ENCODE results near the gene HLA-DRA.

HLA-DRA gene
- total RNA-seq, result 2.8 to 15.5 (median 11.7) reads per million in 4 donors

DNA sequence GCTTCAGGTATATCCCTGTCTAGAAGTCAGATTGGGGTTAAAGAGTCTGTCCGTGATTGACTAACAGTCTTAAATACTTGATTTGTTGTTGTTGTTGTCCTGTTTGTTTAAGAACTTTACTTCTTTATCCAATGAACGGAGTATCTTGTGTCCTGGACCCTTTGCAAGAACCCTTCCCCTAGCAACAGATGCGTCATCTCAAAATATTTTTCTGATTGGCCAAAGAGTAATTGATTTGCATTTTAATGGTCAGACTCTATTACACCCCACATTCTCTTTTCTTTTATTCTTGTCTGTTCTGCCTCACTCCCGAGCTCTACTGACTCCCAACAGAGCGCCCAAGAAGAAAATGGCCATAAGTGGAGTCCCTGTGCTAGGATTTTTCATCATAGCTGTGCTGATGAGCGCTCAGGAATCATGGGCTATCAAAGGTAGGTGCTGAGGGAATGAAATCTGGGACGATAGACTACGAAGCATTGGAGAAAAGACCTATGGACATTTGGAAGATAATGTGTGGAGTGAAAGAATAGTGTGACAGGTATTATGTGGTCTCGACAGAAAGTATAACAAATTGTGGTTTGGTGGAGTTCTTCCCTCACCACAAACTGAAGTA, at the start of gene HLA-DRA:
TSS of gene HLA-DRA (plus strand) at position 286 of the 613 bp plus-strand sequence. CDS start at position 350, 64 bp downstream.
- peak in 3 of 5 donors; percentile 19 to 91 (median 33) for DNase-seq

DNA sequence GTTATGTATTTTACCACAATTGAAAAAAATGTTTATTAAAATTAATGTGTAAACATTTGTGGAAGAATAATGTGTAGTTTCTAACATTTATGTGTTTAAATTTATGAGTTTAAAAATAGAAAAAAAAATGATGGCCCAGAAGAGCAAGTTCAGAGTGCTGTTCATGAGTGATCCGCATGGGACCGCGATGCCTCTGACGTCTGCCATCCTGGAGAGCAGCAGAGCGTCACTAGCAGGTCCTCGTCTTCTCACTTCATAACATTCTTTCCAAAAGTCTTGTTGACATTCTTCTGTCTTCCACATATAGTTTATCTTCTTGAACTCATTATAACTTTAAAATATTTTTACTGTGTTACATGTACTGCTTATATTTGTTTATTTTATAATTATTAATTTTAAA, 48.2 kb upstream of the HLA-DRA start:
- DNase-seq, result no peak

DNA sequence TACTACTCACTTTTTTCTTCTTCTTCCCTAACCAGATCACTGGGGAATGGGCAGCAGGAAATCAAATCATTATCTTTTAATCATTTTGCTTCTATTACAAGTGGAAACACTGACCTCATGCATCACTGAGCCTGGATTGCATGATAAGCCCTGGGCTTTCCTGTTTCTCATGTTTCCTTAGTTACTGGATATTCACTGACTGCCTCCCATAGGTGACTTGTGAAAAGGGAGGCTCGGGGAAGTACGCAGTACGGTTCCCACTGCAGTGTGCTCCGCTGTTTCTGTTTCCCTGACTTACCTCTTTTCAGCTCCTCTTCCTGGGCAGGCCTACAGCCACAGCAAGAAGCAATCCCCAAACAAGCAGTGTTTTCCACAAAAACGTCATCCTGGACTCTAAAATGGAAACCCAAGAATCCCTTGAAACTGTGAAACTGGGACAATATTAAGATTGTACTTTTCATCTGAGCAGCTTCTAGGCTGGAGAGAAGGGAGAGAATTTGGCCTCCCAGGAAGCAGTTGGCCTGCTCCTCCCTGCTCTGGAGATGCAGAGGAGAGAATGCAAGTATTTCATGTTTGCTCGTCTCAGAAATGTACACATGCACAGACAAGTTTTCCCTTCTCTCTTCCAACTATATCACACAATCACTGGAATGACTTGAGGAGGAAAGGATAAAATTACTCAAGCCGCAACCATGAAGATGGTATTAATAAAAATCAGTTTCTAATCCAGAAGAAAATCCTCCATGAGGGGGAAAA, 45.8 kb upstream of the HLA-DRA start:
- DNase-seq, result no peak

DNA sequence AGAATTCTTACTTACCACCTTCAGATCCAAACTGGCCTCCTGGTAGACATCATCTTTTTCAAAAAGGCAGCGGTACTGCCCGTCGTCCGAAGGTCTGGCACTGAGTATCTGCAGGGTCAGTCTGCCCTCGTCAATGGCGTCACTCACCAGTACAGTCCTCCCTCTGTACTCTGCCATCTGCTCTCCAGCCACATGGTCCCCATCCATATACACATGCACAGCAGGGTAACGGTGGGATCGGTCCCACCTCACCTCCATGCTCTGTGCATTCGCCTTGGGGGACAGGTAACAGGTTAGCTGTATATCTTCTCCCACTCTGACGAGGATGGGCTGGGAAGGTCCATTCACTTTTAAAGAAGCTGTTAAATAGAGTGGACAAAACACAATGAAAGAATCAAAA, 43.7 kb upstream of the HLA-DRA start:
- DNase-seq, result no peak

DNA sequence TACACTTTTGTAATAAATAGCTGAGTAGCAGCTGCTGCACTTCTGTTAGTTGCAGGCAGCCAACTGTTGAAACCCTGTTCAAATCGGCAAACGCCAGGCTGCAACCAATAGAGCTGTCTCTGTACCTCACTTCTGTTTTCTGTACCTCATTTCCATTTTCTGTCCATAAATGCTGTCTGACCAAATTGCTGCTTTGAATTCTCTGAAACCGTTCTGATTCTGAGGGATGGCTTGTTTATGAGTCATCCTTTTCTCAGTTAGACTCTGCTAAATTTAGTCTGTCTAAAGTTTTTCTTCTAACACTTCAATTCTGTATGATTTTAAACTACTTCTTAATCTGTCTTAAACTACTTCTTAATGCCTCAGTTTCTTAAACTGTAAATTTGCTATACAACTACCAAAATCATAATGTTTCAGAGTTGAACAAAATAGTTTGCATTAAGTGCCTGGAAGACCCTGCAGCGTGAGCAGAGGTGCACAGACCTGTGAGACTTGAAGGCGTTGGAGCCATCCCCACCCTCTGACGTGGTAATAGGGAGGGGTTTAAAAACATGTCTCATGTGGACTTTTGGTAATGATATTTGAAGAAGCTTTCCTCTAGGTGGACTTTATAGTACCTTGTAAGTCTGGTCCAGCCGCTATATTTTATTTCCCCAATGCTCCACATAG, 42.3 kb upstream of the HLA-DRA start:
- peak in 1 of 5 donors; percentile 39 for DNase-seq

DNA sequence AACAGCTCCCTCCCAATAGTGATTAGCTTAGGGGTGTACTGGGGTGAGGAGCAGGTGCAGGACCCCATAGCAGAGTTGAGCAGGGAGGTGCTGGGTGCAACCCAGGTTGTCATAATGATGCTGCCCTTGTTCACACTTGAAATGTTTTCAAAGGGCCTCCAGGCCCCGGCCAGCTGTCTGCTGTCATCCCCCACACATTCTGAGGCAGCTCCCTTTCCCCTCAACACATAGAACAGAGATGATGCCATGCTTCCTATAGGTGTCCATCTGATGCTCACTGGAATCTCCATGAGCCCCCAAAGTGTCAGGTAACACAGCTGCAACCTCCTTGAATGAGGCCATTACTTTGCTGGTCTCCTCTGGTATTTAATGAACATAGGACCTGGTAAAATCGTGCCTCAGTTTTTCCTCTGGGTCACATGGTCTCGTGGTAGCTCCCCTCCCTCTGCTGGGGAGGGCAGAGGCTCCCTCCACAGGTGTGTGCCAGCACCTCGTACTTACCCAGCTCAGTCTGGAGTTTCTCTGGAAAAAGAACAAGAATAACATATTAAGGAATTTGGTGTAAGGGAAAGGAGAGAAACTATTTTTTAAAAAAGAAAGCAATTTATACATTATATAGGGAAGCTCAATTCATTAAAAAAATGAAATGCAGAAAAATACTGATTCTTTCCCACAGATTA, 38.3 kb upstream of the HLA-DRA start:
- DNase-seq, result no peak

DNA sequence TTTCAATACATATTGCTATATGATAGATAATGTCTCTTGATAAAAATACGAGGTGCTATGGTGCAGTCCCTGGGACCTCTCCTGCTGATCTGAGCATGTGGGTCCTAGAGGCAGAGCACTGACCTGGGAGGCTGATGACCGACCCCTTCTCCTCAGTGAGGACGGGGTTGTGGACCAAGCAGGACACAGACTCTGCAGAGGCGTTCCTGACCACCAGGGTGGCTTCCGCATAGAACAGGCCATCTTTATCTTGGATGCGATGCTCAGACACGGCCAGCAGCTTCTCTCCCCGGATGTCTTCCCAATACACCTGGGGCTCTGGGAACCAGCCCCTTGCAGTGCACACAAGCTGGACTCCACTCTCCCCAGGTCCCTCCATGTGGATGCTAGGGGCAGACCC, 36.9 kb upstream of the HLA-DRA start:
- no peak for DNase-seq

DNA sequence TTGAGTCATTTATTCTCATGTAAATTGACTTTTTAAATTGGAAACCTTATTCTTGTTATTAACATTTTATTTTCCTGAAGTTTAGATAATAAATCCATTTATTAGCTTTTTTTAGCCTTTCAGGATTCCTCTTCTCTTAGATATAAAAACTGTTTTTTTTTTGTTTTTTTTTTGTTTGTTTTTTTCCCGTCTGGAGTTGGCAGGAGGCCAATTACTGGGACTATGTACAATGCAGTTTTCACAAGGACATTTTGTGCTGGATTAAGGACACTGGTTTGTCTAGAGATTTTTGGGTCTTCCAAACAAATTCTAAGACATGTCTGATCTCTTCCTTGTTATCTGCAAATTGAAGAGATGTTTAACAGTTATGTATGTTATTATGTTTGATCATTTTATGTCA, 34.0 kb upstream of the HLA-DRA start:
- no peak for DNase-seq

DNA sequence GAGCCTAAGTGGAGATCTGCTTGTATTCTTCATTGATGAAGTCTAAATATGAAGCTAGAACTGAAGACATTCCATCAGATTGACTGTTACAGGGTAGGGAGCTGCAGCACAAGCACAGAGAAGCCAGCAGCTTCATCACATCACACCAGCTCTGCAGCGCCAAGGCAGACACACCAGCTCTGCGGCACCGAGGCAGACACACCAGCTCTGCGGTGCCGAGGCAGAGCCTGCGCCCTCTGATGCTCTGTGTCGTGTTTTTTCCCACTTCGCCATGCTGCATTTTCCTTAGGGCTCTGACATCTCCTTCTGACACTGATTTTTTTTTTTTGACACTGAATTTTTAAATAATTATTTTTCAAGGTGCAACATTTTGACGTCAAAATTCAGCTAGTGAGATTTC, 33.5 kb upstream of the HLA-DRA start:
- DNase-seq, result no peak

DNA sequence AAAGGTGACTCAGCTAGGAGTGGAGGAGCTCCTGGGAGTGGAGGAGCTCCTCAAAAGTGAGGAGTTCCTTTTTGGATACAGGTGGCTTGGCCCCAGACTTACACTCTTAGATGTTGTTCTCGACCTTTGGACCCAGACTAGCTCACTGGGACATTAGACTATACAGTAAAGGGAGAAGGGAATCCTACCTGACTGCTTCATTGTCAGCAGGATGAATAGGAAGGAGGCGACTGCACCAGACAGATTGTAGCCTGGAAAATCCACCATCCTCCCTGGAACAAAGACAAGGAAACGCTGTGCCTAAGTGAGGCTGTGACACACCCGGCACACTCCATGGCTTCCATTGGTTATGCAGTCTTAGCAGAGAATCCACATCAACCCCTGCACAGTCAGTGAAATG, 32.8 kb upstream of the HLA-DRA start, which contains the start of gene BTNL2:
TSS of gene BTNL2 (minus strand) at position 325 of the 400 bp plus-strand sequence. CDS start at position 267, 58 bp downstream.
- no peak for DNase-seq

DNA sequence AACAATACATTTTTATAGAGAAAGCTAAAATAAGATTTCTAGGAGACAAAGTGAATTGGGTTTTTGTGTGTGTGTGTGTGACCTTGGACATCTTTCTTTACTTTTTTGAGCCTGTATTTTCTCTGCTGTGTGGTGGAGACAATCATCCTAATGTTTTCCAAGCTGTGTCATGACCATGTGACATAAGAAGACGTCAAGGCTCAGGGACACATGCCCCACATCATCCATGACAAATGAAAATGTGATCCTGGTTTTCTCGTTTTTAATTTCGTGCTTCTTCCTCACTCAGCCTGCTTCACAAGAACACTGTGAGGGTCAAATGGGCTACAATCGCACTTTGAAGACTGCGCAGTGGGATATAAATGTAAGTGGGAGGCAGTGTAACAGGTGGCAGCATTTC, 28.8 kb upstream of the HLA-DRA start:
- no peak for DNase-seq

DNA sequence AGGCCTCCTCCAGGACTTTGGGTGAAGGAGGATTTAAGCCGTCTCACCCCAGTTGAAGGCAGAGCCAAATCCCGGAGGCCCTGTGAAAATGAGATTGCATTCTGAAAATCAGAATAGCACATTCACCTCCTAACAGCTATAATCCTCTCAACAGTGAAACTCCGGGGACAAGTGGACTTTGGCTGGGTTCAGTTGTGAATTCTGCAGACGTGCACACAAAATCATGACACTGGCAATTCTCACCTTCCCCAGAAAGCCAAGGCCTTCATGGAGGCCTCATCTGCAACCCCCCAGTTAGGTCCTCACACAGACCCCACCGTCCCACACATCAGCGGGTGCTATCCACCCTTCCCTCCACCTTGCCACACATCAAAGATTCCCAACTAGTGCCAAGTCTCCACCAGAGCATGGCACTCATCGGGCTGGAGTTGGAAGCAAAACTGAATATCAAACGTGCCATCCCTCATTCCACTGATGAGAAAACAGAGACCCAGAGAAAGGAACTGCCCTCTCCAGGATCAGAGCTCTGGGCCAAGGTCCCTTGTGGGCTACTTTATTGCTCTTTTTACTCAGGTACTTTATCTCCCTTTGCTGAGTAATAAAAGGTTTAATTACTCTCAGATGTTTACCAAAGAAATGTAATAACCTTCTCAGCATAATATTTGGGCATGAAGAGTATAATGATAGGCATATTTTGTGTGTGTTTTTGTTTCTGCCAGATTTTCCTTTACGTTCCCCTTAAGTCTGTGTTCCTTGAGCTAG, 27.9 kb upstream of the HLA-DRA start:
- DNase-seq, result no peak

DNA sequence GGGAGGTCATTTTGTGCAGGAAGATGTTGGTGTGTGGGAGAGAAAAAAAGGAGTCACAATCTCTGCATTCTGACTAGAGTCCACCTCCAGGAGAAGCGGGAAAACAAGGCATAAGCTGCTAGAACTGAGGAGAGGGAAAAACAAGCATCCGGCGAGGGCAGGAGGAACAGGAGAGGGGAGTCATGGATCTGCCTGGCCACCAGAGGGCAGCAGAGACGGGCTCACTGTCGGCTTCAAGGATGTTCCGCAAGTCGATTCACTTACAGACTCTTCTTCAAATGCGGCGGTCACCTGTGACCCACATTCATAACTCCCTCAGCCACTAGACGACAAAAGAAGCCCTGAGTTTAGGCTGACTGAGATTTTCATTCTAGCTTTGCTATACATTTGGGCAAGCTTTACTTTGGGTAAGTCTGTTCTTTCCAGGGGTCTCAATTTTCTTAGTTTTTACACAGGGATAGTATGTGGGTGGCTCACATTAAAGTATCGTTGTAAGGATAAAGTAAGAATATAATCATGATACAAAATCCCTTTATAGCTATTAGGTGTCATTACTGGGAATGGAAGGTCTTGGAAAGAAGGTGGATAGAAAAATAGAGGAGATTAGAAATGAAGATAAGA, 26.1 kb upstream of the HLA-DRA start:
- peak; percentile 62 to 83 (median 72) for DNase-seq

DNA sequence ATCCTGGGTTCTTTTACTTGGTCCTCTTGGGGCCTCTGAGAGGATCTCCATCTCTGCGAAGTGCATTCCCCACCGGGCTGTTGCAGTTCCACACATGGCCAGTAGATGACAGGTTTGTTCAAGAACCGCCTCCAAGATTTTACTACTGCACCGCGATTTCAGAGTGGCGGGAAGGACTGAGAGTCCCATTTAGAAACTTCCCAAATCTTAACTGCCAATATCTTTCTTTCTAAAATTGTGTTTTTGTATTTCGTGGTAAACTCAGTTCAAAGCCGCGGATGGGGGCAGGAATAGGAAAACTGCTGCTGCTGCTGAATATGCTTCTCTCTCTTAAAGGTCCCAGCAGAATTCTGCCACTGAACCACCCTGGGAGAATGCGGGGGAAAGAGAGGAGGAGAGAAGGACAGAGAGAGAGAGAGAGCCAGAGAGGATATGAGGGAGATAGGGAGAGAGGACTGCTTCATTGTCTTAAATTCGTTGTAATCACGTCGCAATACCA, 24.1 kb upstream of the HLA-DRA start:
- peak; percentile 42 to 72 (median 57) for DNase-seq

DNA sequence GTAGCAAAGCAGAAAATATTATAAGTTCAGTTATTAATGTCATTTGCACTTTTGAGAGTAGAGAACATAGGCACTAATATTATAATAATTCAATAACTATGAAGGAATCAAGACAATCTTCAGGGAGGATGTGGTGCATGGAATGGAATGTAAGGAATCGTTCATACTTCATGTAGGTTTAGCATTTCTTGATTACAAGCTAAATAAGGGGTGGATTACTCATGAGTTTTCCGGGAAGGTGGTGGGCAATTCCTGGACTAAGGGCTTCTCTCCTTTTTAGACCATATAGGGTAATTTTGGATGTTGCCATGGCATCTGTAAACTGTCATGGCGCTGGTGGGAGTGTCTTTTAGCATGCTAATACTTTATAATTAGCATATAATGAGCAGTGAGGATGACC, 23.7 kb upstream of the HLA-DRA start:
- no peak for DNase-seq

DNA sequence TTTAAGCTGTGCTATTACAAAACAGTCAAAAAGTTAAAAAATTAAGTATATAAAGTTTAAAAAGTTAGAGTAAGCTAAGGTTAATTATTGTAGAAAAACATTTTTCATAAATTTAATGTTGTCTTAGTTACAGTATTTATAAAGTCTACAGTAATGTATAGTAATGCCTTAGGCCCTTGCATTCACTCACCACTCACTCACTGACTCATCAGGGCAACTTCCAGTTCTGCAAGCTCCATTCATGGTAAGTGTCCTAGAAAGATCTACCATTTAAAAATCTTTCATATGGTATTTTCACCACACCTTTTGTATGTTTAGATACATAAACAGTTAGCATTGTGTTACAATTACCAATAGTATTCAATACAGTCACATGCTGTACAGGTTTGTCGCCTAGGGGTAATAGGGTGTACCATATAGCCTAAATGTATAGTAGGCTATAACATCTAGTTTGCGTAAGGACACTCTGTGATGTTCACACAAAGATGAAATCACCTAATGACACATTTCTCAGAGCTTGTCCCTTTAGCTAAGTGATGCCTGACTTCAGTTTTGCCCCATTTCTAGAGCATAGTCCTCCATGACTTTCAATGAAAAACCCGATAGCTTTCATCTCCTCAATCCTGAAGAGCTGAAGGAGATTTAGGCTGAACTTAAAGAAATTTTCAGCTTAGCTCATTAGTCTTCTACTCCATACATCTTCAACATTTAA, 14.9 kb upstream of the HLA-DRA start:
- DNase-seq, result no peak

DNA sequence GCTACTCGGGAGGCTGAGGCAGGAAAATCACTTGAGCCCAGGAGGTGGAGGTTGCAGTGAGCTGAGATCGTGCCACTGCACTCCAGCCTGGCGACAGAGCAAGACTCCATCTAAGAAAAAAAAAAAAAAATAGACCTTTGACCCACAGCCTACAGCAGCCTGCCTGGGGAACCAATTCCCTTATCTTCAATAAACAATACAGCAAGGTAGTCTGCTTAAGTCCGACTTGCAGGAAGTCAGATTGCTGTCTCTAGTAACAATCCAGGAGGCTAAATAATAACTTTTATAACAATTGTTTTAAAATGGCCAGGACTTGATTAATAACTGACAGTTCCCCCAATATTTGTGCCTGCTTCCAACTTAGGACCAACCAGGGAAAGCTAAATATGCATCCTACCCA, 13.3 kb upstream of the HLA-DRA start:
- no peak for DNase-seq

DNA sequence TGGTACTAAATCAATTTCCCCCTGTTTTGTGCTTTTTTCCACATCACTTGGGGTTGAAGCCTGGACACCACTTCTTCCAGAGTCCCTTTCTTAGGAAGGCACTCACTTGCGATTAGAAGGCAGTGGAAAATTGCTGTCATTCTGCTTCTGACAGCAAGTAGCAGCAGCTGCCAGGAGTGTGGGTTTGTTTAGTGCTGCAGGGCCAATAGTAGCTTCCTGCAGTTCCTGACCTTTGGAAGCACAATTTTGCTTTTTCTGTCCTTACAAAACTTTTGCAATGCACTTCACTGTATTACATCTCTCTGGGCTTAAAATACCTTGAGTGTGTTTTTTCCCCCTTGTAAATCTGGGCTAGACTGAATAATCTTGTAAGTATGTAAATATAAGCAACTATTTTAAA, 12.5 kb upstream of the HLA-DRA start:
- DNase-seq, result no peak

DNA sequence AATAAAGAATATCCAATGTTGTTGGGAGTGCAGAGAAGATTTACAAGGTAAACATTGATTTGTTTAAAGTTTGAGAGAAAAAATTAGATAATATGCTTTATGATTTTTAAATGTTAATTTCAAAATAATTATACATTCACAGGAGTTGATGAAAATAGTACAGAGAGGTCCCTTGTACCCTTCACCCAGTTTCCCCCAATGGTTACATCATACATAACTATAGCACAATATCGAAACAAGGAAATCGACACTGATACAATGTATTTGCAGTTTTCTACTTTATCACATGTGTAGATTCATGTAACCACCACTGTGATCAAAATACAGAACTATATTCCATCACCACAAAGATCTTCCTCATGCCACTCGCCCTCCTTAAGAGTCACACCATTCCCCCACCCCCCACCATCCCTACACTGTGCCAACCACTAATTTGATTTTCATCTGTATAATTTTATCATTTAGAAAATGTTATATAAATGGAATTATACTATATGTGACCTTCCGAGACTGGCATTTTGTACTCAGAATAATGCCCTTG, 11.7 kb upstream of the HLA-DRA start:
- no peak for DNase-seq

DNA sequence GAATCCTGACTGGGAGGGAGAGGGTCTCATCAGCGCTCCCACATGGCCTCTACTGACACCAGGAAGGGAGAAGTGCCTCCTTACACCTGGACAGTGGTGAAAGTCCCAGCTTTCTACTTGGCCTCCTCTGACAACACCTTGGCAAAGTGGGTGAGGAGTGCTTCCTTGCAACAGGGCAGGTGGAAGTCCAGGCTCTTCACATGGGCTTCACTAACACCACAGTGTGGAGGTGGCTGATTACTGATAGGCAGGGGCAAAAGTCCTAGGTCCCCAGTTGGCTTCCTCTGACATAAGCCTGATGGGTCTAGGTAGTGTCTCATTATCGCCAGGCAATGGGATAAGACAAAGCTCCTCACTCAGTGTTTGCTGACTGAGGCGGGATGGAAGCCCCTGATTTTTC, 9.5 kb upstream of the HLA-DRA start:
- no peak for DNase-seq

DNA sequence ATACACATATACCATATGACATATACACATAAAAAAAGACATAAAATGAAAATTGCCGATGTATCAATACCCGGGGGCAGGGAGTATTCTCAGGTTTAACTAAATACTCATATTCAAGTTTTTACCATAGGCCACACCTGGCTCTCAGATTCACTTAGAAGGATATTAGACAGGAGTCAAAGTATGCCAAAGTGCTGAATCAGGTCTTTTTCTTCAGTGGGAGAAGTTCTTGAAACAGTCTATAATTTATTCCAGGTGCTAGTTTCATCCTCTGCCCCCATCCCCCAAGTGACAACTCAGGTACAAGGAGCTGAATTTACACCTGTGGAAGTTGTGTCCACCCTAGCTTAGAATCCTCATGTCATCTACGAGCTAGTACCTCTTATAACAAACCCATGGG, 8.5 kb upstream of the HLA-DRA start:
- no peak for DNase-seq
